ENCODE data around the gene MAGEF1.

The MAGEF1 gene

DNA sequence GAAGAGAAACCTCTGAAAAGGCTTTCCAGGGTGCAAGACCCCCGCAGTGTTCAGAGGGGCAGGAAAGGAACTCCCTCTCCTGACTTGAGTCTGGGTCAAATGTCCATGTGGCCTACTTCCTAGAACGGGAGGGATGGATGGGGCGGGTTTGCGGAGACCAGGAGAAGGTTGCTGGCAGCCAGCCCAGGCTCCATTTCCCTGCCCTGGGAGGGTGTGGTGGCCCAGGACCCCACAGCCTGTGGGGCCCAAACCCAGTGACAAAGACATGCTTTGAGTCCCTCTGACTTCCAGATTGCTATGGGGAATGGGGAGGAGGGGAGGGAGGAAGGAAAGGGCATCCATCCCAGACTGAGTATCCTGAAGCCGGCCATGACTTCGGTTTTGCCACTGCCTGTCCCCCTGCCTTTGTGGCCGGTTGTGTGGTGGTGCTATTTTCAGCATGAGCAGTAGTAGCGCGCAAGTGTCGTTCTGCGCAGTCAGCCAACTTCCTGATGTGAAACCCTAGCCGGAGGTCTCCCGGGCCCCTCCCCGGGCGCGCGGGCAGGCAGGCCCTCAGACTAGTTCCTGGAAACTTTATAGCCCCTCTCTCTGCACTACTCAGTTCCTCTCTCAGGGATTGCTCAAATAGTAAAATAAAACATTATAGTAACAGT lies 24.4 kb downstream of the MAGEF1 start:
- no peak for DNase-seq

DNA sequence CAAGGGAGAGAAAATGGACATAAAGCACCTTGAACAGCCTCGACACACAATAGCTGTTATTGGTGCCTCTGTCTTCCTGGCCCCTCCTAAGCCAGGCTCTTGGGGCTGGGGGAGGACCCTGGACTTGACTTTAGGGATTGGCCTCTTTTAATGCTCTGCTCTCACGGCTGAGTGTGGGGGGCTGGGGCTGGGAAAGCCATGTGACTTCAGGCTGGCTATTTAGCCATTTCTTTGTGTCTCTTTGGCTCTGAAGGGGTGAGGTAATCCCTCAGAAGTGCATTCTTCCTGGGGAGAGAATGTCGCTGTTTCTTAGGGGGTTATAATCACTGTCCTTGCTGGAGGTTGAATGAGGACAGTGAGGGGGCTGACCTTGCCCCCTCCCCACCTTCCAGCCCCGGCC lies 26.2 kb downstream of the MAGEF1 start:
- no peak for DNase-seq

DNA sequence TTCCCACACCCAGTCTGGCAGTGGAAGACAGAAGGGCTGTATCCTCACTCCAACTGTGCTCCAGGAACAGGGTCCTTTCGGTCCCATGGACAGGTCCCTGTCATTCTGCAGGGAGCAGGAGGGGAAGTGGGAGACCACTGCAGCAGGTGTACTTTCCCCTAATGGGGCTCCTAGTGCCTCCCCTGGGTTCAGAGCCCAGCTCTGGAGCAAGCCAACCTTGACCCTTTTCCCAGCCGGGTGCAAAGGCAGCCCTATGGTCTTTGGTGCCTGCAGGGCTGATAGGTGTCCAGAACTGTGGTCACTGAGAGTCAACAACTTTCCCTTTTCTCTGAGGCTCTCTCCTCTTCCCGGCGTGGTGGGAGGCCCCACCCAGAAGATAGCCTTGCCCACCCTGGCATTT lies 26.8 kb downstream of the MAGEF1 start:
- no peak for DNase-seq

DNA sequence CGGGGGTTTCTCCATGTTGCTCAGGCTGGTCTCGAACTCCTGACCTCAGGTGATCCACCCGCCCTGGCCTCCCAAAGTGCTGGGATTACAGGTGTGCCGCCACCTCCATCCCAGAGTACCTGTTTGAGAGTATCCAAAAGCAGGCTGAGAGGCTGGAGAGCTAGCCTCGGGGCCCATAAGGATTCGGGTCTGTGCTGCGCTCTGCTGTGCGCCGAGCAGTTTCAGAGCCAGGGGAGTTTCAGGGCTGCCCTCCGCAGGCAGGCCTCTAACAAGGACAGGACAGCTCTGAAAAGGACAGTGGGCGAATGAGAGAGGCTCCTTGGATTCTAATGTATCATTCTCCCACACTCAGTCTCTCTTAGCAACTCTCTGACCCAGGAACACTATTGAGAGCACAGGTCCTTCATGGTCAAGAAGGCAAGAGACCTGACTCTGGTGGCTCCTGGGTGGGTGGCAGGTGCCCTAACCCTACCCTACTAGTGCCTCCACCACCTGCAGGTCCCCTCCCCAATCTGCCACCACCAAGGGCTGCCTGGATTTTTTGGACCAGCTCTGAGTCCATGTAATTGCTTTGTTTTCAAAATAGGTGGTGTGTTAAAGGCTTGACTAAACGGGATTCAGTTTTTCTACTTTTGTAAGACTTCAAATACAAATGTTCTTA lies 27.8 kb downstream of the MAGEF1 start:
- no peak for DNase-seq

DNA sequence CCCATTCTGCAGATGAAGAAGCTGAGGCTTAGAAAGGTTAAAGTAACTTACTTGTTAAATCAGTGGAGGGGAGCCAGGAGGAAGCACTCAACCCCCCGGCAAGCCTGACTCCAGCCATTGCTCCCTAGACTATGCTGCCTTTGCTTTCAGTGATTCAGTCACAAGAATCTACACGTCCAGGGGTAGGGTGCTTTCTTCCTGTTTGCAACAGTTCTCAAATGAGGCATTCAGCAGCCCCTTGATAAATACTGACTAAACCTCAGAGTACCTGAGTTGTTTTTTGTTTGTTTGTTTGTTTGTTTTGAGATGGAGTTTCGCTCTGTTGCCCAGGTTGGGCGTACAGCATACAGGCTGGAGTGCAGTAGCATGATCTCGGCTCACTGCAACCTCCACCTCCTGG lies 28.6 kb downstream of the MAGEF1 start:
- no peak for DNase-seq

DNA sequence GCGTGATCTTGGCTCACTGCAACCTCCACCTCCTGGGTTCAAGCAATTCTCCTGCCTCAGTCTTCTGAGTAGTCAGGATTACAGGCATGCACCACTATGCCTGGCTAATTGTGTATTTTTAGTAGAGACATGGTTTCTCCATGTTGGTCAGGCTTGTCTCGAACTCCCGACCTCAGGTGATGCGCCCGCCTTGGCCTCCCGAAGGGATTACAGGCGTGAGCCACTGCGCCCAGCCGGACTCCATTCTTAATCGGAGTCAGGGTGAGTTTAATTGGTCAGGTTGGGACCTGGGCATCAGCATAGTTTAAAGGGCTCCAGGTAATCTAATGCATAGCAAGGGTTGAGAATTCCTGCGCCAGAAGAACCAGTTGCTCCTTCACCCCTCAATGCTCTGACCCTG lies 29.2 kb downstream of the MAGEF1 start:
- no peak for DNase-seq

DNA sequence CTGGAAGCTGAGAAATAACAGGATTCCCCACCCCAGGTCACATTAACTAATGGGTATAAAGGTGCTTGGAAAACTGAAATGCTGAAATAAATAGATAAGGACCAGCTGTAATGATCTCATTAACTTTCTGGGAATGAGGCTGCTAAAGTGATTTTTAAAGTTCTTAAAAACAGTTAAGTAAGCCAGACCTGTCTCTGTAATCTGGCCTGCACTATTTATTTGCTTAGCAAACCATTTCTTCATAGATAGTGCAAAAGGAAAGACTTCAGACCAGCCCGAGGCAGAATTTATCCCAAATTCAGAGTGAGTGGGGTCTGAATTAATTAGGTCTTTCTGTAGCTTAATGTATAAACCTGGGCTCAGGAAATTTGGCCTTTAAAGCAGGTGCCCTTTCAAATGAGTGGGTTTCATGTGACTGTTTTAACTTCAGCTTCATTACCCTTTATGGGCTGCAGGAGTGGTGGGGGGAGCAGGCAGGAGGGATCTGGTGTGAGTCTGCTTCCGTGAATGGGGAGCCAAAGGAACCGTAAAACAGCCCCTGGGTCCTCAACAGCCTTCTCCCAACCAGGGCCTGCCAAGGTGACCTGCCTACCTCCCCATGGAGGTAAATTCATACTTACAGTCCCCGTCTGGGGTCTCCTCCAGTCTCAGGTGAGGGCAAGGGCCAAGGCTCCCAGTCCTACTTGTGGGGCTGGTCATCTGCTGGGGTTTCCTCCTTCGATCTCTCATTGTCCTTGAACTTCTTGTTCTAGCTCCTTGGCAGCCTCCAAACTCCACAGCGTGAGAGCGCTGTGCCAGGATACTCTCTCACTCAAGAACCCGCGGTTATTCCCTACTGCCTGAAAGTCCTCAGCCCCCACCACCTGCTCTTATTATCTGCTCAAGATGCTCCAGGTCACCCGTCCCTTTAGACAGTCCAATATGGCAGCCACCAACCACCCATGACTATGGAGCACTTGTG lies 31.2 kb downstream of the MAGEF1 start:
- DNase-seq = no peak

DNA sequence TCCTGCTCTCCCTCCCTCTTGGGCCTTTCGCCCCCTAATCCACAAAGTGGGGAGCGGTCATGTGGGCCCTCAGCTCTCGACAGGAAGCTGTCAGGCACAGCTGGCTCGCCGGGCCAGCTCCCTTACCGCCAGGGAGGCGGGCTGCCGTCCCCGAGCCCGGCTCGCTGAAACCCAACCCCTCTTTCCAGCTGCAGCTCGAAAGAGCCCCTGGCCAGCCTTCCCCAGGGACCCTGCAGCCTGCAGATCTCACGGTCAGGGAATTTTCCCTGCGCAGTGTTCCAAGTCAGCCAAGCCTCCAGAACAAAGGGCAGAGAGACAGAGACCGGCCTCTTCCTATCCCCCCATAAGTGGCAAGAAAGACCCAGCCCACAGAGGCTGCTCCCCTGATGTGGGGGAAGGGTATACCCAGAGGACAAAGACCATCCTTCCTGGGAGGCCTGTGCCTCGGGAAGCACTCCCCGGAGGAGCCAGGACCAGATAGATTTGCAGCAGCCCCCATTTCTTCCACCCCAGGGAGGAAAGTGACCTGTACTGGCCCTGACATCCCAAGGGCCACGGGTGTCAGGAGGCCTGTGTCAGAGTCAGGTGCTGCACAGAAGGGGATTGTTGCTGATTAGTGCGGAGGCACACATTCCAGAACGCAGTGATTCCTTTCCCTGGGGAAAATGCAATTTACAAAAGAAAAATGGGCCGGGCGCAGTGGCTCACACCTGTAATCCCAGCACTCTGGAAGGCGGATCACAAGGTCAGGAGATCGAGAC lies 32.6 kb downstream of the MAGEF1 start:
- no peak for DNase-seq

DNA sequence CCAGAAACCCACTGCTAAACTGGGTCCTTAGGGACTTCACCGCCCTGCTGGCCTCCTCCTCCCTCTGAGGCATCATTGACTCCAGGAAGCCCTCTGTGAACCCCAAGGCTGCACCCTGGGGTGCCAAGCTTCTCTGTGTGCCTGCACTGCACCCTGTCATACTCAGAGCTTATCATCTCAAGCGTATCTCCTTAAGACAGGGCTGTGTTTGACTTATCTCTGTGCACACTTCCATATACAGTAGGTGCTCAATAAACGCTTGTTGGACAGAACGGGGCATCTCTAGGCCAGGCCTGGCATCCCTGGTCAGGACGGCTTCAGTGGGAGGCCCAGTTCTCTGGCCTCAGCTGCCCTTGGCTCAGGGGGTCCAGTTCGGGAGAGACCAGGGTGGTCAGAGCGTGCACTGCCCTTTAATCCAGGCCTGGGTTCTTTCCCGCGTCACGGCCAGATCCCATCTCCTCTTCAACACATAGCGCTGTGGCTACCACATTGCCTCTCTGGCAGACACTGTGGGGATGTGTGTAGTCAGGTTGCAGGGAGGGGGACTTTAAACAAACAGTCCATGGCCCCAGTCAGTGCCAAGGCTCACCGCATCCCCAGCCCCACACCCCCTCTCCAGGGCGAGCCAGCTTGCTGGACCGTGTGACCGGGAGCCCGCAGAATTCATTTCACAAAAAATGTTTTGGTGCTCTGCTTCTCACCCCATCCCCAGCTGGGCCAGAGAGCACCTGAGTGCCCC lies 33.4 kb downstream of the MAGEF1 start:
- no peak for DNase-seq

DNA sequence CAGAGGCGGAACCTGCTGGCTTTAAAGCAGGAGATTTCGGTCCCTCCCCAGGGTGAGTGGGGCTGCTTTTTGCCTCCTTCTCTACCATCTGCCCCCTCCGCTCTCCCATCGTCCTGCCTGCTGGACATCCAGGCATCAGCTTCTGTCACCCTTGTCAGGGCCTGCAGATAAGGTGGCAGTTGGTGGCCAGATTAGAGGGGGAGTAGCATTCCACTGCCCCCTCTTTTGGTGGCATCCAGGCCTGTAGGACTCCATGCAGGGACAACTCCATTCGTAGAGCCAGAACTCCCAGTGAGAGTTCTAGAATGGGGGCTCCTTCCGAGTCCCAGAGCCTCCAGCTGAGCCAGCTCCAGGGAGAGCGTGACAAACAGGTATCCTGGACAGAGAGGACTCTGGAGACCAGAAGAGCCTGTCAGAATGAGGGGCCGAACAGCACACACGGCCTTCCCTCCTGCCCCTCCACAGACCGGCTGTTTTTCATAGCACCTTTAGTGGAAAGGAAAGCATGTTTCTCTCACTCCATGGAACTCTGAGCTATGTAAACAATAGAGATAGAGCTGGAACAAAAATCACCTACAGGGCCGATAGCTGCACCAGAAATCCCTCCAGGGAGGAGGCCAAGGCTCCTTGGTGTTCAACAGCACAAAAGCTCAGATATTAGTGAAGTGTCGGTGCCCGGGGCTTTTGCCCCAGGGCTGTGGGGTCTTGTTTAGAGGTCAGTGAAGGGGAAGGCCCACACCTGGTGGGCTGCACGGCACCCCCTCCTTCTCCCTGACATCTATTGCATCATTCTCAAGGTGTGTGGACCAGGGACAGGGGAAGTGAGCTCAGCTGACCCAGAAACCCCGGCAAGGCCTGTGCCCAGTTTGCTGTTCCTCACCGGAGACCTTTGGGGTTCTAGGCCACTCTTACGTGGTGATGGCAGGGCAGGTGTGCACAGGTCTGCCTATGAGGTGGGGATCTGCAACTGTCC lies 34.2 kb downstream of the MAGEF1 start:
- no peak for DNase-seq

DNA sequence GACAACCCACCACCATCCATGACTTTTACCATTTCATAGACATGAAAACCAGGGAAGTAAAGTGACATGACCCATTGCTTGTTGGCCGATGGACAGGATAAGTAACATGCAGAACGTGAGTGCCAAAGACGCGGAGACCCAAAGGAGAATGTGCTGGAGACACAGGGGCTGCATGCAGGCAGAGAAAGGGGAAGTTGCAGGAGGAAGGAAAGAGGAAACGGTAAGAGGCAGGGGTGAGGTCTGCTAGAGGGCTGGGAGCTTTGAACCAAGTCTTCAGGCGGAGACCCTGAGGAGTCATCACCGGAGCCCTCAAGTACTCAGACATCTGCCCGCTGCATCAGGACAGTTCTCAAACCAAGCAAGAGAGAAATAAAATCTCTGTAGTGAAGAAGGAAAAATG lies 34.9 kb downstream of the MAGEF1 start:
- no peak for DNase-seq

DNA sequence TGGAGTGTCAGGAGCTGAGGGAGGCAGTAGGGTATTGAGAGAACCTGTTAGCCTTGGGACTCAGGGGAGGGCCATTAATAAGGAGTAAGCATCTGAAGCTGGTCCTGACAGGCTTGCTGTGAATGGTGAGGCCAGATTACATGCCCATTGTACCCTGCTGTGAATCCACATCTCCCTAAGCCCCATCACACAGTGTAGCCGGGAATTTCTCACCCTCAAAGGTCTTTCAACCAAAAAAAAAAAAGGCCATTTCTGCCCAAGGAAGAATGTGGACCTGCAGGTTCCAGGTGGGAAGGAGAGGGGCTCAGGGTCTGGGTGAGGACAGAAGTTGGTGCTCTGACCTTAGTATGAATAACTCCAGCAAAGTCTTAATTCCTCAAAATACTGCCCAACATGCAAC lies 37.2 kb downstream of the MAGEF1 start:
- no peak for DNase-seq

DNA sequence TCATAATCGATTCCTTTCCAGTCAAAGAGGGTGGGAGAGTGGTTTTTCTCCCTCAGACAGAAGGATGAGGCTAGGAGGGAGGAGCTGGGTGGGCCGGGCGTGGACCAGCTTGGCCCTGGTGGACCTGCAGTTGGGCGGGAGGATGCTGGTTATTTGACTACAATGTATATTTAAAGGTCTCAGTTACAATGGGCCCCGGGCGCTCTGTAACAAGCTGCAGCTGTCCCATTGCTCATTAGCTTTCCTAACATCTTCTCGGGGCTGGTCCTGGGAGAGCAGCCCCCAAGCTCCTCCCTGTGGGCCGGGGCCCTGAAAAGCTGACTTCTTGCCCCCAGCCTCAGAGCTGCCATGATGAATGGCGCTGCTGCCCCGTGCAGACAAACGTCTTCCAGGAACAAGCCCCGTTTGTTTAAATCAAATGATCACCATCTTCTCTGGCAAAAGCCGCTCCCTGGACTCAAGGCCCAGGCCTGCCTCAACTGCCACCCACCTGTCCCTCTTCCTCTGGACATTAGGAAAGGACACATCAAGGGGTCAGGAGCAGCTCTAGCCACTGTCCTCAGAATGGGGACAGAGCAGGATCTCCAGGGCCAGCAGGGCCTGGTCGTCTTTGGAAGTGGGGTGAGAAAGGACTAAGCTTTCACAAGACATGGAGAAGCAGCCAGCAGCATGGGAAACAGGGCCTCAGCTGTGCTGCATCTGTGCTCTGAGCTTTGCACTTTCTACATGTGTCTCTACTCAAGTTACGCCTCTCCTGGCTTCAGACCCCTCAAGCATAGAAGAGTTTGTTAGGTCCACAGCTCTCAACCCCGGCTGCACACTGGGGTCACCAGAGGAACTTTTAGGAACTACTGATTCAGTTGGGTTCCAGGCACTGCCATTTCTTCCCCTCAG lies 38.6 kb downstream of the MAGEF1 start:
- DNase-seq = no peak

DNA sequence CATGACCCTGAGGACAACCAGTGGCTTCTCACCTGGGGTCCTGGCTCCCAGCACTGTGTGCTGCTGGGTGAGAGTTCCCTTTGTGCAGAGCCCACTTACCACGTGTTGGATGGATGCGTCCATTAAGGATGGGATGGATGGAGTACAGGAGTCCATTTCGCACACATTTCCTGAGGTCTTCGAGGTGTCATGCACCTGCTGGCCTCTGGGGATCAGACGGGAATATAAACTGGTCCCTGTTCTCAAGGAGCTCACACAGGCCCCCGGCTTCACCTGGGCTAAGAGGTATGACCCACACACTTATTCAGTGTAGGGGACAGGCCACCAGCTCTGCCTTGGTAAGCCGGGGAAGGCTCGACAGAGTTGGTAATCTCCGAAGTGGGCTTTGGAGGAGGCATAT lies 39.5 kb downstream of the MAGEF1 start:
- DNase-seq = no peak

DNA sequence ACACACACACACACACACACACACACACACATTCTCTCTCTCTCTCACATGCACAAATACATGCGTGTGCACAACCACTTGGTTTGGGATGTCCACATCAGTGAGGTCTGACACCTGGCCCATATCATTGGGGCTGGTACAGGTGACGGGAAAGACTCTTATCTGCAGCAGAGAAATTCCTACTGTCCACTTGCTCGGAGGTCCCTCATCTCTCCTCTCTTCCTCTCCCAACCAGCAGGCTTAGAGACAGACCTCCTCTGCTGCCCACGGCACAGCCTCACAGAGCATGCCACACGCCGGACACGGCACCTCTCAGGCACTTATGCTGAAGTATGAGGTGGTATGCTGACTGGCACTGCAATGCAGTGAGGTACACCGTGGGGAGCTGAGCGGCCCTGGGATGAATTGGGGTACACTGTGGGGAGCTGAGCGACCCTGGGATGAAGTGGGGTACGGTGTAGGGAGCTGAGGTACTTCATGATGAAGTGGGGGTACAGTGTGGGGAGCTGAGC lies 41.7 kb downstream of the MAGEF1 start:
- DNase-seq = no peak

DNA sequence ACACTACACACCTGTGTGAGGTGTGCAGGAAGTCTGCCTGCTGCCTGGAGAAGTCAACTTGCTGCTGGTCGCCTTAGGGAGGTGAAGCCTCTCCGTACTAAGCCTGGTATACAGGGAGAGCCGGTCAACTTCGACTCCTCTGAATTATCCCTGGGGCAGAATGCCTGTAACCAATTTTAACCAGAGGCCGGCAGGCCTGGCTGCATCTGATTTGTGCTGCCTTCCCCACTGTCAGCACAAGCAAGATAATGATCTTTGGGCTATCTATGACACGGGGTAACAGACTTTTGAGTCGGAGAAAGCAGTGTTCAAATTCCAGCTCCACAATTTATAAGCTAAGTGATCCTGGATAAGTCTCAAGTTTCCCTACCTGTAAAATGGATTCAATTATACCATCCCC lies 42.3 kb downstream of the MAGEF1 start:
- DNase-seq = no peak

DNA sequence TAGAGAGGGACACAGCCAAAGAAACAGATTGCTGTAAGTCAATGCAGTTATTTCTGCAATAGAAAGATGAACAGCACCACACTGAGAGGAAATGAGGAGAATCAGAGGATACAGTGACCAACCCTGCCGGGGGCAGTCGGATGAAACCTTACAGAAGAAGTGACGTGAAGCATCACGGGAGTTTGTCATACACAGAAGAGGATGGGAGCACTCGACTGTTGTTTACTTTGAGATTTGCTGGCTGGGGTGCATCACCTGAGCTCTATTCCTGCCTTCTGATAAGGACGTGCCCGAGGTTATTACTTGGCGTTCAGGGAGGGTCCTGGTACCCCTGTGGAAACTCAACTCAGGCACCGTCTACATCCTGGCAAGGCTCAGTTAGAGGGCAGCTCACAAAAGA lies 45.4 kb downstream of the MAGEF1 start:
- DNase-seq = no peak

DNA sequence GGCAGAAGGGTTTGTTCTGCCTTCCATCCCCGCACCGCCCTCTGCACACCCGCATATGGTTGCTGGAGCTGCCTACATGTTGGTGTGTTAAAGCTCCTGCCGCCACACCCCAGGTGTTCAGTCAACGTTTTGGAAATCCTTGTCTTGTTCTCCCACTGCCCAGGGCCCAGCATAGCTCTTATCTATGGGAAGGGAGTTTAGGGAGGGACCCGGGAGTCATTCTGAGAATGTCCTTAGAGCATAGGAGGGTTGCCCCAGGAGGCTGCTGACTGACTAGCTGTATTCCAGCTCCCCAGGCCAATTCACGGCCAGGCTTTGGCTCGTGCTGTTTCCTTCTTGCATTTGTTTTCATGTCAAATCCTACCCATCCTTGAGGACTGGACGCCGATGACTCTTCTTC lies 46.8 kb downstream of the MAGEF1 start:
- no peak for DNase-seq

DNA sequence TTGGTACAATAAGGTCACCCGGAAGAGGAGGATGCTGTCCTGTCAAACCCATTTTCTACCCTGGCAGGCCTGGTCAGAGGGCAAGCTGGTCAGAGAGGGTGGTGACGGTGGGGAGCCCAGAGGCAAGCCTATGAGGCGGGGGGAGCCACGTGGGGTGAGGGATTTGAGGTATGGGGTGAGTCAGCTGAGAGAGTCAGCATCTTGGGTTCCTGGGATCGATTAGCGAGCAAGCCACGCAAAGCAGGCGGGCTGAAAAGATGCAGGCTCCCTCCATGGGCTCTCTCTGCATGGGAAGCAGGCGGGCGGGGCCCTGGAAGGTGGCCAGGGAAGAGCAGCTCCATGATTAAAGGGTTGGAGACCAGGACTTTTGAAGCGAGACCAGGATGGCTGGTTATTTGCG lies 48.1 kb downstream of the MAGEF1 start:
- DNase-seq = no peak

DNA sequence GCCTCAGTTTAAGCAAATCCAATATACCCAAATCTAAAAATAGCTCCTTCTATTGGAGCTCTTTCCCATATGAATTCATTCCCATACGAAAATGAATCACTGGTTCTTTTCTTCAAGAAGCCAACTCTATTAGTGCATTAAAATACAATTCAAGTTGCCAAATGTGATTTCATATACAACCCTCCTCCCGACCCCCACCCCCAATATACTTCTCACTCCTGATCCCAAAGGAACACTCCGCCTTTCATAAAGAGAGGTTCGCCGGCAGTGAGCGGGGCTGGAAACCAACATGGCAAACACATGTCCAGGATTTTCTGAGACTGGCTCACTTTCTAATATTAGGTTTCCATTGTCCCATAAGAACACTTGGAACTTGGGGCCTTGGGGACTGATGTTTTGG lies 48.5 kb downstream of the MAGEF1 start:
- no peak for DNase-seq
